CD4-positive, alpha-beta T cell (primary cell): ENCODE measurements around the gene PLEKHG4B. TPM values are rescaled to one million over a fixed set of nuclear protein-coding genes. Genes with fewer than 3 reads are reported as not detected.

Experiments used
- ATAC-seq: fragments of 200-7000 bp; cut with Tn5 transposase; one replicate; pipeline ENCODE4 v1.10.0; 2022; ENCODE audit warnings: mild to moderate bottlenecking; ENCODE audit not compliant: poor library complexity
- CTCF ChIA-PET: fragments of 350-600 bp; sonication (Branson Sonifier 250); formaldehyde crosslinking; loops from one replicate; lab custom pipeline; 2021; ENCODE audit warnings: antibody characterized with exemption, inconsistent platforms; lab: Charles Lee
- POLR2A ChIA-PET: fragments of 350-600 bp; sonication (Branson Sonifier 250); formaldehyde crosslinking; loops from one replicate; lab custom pipeline; 2021; ENCODE audit warnings: antibody characterized with exemption, inconsistent platforms; lab: Charles Lee
- DNase-seq, 14 experiments: peaks; one replicate each; pipeline ENCODE4 v3.0.0-alpha.2; 2013 to 2020; ENCODE audit warnings: mixed read lengths in 2 of 14
- H3K27ac ChIP-seq, 2 donors: one replicate each; pipeline versions ENCODE4 v1.5.1 to v1.7.0; 2013; ENCODE audit warnings: low read length in 2 of 2, low read depth in 1 of 2, mild to moderate bottlenecking in 1 of 2
- H3K27me3 ChIP-seq, 2 experiments: 1 replicate in 1 of 2; 2 replicates in 1 of 2; pipeline versions ENCODE4 v1.6.1 to v1.7.0; 2013; ENCODE audit warnings: low read length in 2 of 2, control low read depth in 1 of 2, mild to moderate bottlenecking in 1 of 2, moderate library complexity in 1 of 2; ENCODE audit not compliant: insufficient read depth in 2 of 2, control insufficient read depth in 1 of 2
- H3K36me3 ChIP-seq: one replicate; pipeline ENCODE4 v1.6.1; 2013; ENCODE audit warnings: low read length, control low read depth; ENCODE audit not compliant: insufficient read depth
- H3K4me1 ChIP-seq: one replicate; pipeline ENCODE4 v1.6.1; 2013; ENCODE audit warnings: low read length, control low read depth; ENCODE audit not compliant: insufficient read depth
- H3K4me3 ChIP-seq: one replicate; pipeline ENCODE4 v1.5.1; 2013; ENCODE audit warnings: mild to moderate bottlenecking, low read length, moderate library complexity
- H3K9me3 ChIP-seq, 2 experiments: 1 replicate in 1 of 2; 2 replicates in 1 of 2; pipeline versions ENCODE4 v1.6.1 to v1.7.0; 2013; ENCODE audit warnings: low read length in 2 of 2, mild to moderate bottlenecking in 2 of 2, control low read depth in 1 of 2, moderate library complexity in 1 of 2; ENCODE audit not compliant: control insufficient read depth in 1 of 2, insufficient read depth in 1 of 2
- H3K27ac Mint-ChIP-seq: one replicate; pipeline ENCODE4 v1.8.0; 2020; ENCODE audit warnings: mixed read lengths
- H3K27me3 Mint-ChIP-seq: one replicate; pipeline ENCODE4 v1.8.0; 2021; ENCODE audit warnings: mixed read lengths
- H3K36me3 Mint-ChIP-seq: one replicate; pipeline ENCODE4 v1.8.0; 2021; ENCODE audit warnings: low read depth, mixed read lengths
- H3K4me1 Mint-ChIP-seq: one replicate; pipeline ENCODE4 v1.8.0; 2021; ENCODE audit warnings: low read depth, mixed read lengths
- H3K4me3 Mint-ChIP-seq: one replicate; pipeline ENCODE4 v1.8.0; 2020; ENCODE audit warnings: mild to moderate bottlenecking, mixed read lengths
- H3K9me3 Mint-ChIP-seq: one replicate; pipeline ENCODE4 v1.8.0; 2020; ENCODE audit warnings: mixed read lengths
- CTCF ChIP-seq: fragments of 200-600 bp; IDR thresholded peaks from one replicate; pipeline ENCODE4 v1.8.0; 2022; ENCODE audit warnings: antibody characterized with exemption, mild to moderate bottlenecking
- intact Hi-C, 2 experiments: fragments of 100-400 bp; cut with DNase I in 1 of 2; cut with micrococcal nuclease in 1 of 2; formaldehyde crosslinking; loops; one replicate each; pipeline versions ENCODE4 v1.15.1 to v1.9.0; 2023 to 2025; cut with DNase I, micrococcal nuclease
- total RNA-seq, 174 experiments: library from RNA in 2 of 174; stranded (reverse) in 2 of 174; gene quantifications; one replicate each; pipeline ENCODE4 v1.2.3 and lab custom pipeline; 2021 to 2026

PLEKHG4B gene
- total RNA-seq, 2 experiments from 2014 or later: 0.17 to 0.36 TPM

GRCh38 chr5:186091-187041 lies 94.4 kb downstream of the PLEKHG4B start:
- peaks cover 1 to 4% of the 10 kb centered on the region in 2 experiments for H3K27me3 ChIP-seq
- no peak overlapping the region for H3K4me3 ChIP-seq
- H3K4me1 ChIP-seq: peaks cover 15% of the 10 kb centered on the region
- no peaks in the 10 kb centered on the region for H3K9me3 Mint-ChIP-seq
- peaks cover 7% of the 10 kb centered on the region for H3K4me1 Mint-ChIP-seq
- CTCF ChIA-PET: no interaction called here
- POLR2A ChIA-PET: no interaction called here
- no peak overlapping the region for H3K4me3 Mint-ChIP-seq
- no peaks in the 10 kb centered on the region for H3K36me3 Mint-ChIP-seq
- no peak for ATAC-seq
- no peak for DNase-seq
- no peaks in the 10 kb centered on the region for H3K36me3 ChIP-seq
- H3K27ac ChIP-seq: no peak overlapping the region
- no peak for TF ChIP-seq CTCF
- H3K27me3 Mint-ChIP-seq: peaks cover 7% of the 10 kb centered on the region
- H3K27ac Mint-ChIP-seq: no peak overlapping the region
- intact Hi-C loops: no loop called here
- peaks cover 0 to 8% of the 10 kb centered on the region in 2 experiments for H3K9me3 ChIP-seq

DNA sequence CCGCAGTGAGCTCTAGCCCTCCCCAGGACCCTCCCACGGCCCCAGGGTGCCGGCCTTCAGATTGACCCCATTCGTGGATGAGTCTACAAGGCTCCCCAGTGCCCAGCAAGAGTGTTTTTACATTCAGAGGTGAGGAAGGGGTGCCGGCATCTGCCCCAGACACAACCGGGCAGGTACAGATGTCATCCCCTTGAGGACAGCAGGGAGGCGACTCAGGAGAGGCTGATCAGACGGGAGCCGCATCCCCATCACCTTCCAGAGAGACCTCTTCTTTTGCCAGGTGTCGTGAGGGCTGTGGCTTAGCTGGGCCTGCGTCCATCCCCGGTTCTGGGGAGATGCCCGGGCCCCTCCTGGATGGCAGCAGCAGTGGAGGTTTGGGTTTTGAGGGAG lies 95.1 kb downstream of the PLEKHG4B start:
- Histone ChIP-seq H3K4me3 (no peak overlapping the region), H3K4me1 (peaks cover 17% of the 10 kb centered on the region), H3K27me3 (peaks cover 4 to 5% of the 10 kb centered on the region in 2 experiments), H3K9me3 (peaks cover 0 to 8% of the 10 kb centered on the region in 2 experiments), H3K36me3 (no peaks in the 10 kb centered on the region), H3K27ac (no peak overlapping the region)
- ChIA-PET POLR2A (no interaction called here), CTCF (no interaction called here)
- no peak overlapping the region for H3K4me3 Mint-ChIP-seq
- DNase-seq (no peak), ATAC-seq (no peak)
- H3K27ac Mint-ChIP-seq: no peak overlapping the region
- H3K4me1 Mint-ChIP-seq: peaks cover 7% of the 10 kb centered on the region
- H3K36me3 Mint-ChIP-seq: no peaks in the 10 kb centered on the region
- no peaks in the 10 kb centered on the region for H3K9me3 Mint-ChIP-seq
- intact Hi-C loops: no loop called here
- no peak for TF ChIP-seq CTCF
- H3K27me3 Mint-ChIP-seq: peaks cover 7% of the 10 kb centered on the region

DNA sequence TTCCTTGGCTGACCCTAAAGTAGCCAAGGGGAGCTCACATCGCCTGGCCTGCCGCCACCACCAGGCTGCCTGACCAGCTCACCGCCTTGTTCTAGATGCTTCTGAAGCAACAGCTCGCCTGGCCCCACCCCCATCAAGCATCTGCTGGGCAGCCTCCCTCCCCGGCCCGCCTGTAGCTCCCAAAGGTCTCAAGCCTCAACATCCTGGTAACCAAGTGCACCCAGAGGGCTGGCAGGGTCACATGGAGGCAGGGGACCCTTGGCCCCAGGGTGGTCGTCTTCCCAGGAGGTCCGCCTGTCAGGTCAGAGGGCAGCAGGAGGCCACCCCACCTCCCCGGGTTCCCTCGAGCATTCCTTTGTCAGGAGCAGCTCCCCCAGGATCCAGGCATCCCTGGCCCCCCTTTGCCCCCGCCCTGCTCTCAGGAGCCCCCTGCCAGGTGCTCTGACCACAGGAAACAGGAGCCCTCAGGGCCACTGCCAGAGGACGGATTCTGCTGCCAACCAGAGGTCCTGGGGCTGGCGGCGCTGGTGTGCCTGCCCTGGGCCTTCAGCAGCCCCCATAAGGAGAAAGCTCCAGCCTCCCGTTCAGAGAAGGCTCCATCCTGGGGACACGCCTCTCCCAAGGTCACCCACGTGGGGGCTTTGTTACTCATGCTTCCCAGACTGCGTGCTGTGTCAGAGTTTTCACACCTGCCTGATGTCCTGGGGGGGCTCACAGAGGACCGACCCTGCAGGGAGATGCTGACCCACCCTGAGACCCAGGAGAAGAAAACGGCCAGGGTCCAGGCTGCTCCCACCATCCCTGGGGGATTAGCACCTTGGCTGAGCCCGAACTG lies 95.9 kb downstream of the PLEKHG4B start:
- ATAC-seq (no peak), DNase-seq (no peak)
- no peaks in the 10 kb centered on the region for H3K9me3 Mint-ChIP-seq
- ChIA-PET CTCF (interaction anchor here (0.6 to 1.2 kb wide), 3 partner anchors 22 to 237 kb away, joined by 3 to 19 read pairs (median 3); partner anchors contain the start of genes CCDC127 and SDHA), POLR2A (interaction anchor here (0.9 to 1.5 kb wide), 2 partner anchors 31 to 83 kb away, joined by 7 to 25 read pairs; partner anchors contain the start of genes CCDC127, PDCD6 and SDHA)
- TF ChIP-seq CTCF: no peak
- peaks cover 4 to 5% of the 10 kb centered on the region in 2 experiments for H3K27me3 ChIP-seq
- H3K27ac Mint-ChIP-seq: no peak overlapping the region
- peaks cover 7% of the 10 kb centered on the region for H3K27me3 Mint-ChIP-seq
- H3K4me1 ChIP-seq: peaks cover 17% of the 10 kb centered on the region
- intact Hi-C loops: loop anchor here (1.0 to 2.0 kb wide), 4 partner anchors 30 to 243 kb away; partner anchors contain the start of genes CCDC127 (in 1 of the 2), PDCD6 (in 1 of the 2) and SDHA (in 1 of the 2)
- no peaks in the 10 kb centered on the region for H3K36me3 ChIP-seq
- H3K4me1 Mint-ChIP-seq: peaks cover 7% of the 10 kb centered on the region
- no peak overlapping the region for H3K4me3 ChIP-seq
- H3K27ac ChIP-seq: no peak overlapping the region
- no peak overlapping the region for H3K4me3 Mint-ChIP-seq
- H3K36me3 Mint-ChIP-seq: no peaks in the 10 kb centered on the region
- peaks cover 0 to 8% of the 10 kb centered on the region in 2 experiments for H3K9me3 ChIP-seq
